ENCODE data around the gene CREBRF.

- TF ChIP-seq CTCF (IDR thresholded peaks at IDR 0.05; ENCODE audit: borderline replicate concordance, extremely low read depth, low read length, poor library complexity, severe bottlenecking): no peak
- no peak for TF ChIP-seq EZH2 (IDR thresholded peaks at IDR 0.05; ENCODE audit: borderline replicate concordance, low read depth, low read length, severe bottlenecking)
These were observed 26.6 kb upstream of the CREBRF start for GRCh38 chr5:173029499-173029921.
